Right lobe of liver (tissue), 4 donors: Measurements from ENCODE around the gene B3GNT5.

Experiments used
- CTCF ChIP-seq, 4 donors: fragments of 200-600 bp in 3 of 4; fragments of 450-650 bp in 1 of 4; IDR thresholded peaks; one replicate each; pipeline versions ENCODE4 v1.5.1 to v1.8.0; 2016 to 2022; ENCODE audit warnings: antibody characterized with exemption in 4 of 4, mild to moderate bottlenecking in 2 of 4
- POLR2A ChIP-seq: fragments of 450-650 bp; IDR thresholded peaks from one replicate; pipeline ENCODE4 v1.6.1; 2017; ENCODE audit warnings: antibody characterized with exemption, mild to moderate bottlenecking
- donor health status: DM: no; HTN: no; CAD: no.
- donor health status: DM: no; HTN: no; CAD: no.
- donor health status: DM: no; HTN: yes; CAD: no.

- TF ChIP-seq CTCF (IDR thresholded peaks at IDR 0.05) = no peak
- no peak for TF ChIP-seq POLR2A
Measured at GRCh38 chr3:183279371-183279770, 26.3 kb downstream of the B3GNT5 start.
